DOHH2 (cell line): ENCODE measurements around the gene GRIN2A.

ENCODE experiments used
- H3F3A ChIP-seq: fragments of 200-600 bp; sonication (generic), shearing (Covaris generic); 2 replicates; pipeline ENCODE4 v1.6.0; 2016; ENCODE audit warnings: antibody characterized with exemption, mild to moderate bottlenecking; ENCODE audit not compliant: control insufficient read depth, insufficient read depth
- H3K27ac ChIP-seq: fragments of 200-600 bp; sonication (generic); 2 replicates; pipeline ENCODE4 v1.5.1; 2014; ENCODE audit warnings: low read depth, mild to moderate bottlenecking, low read length, moderate library complexity
- H3K27me3 ChIP-seq: fragments of 200-600 bp; sonication (generic); 2 replicates; pipeline ENCODE4 v1.6.1; 2014; ENCODE audit warnings: mild to moderate bottlenecking, low read length, mixed read lengths; ENCODE audit not compliant: control insufficient read depth
- H3K36me3 ChIP-seq: fragments of 200-600 bp; sonication (generic); 2 replicates; pipeline ENCODE4 v1.6.1; 2014; ENCODE audit warnings: mild to moderate bottlenecking, low read length, moderate library complexity, mixed read lengths; ENCODE audit not compliant: control insufficient read depth
- H3K4me1 ChIP-seq: fragments of 200-600 bp; sonication (generic); 2 replicates; pipeline ENCODE4 v1.6.1; 2014; ENCODE audit warnings: mild to moderate bottlenecking, low read length, mixed read lengths; ENCODE audit not compliant: control insufficient read depth
- H3K4me2 ChIP-seq: fragments of 200-600 bp; sonication (generic); 2 replicates; pipeline ENCODE4 v1.6.0; 2014; ENCODE audit warnings: mild to moderate bottlenecking, low read length, moderate library complexity
- H3K4me3 ChIP-seq: fragments of 200-600 bp; sonication (generic); 2 replicates; pipeline ENCODE4 v1.5.1; 2014; ENCODE audit warnings: mild to moderate bottlenecking, low read length, mixed read lengths
- H3K79me2 ChIP-seq: fragments of 200-600 bp; sonication (generic); 2 replicates; pipeline ENCODE4 v1.6.1; 2014; ENCODE audit warnings: mild to moderate bottlenecking, low read length, mixed read lengths; ENCODE audit not compliant: control insufficient read depth
- H3K9me2 ChIP-seq: fragments of 200-600 bp; sonication (generic); replicated peaks from 2 replicates; pipeline ENCODE4 v1.6.1; 2014; ENCODE audit warnings: mild to moderate bottlenecking, low read length, mixed read lengths; ENCODE audit not compliant: control insufficient read depth
- H3K9me3 ChIP-seq: fragments of 200-600 bp; sonication (generic); 2 replicates; pipeline ENCODE4 v1.6.1; 2014; ENCODE audit warnings: antibody characterized with exemption, low read length, mixed read lengths; ENCODE audit not compliant: control insufficient read depth, insufficient read depth
- H4K20me1 ChIP-seq: fragments of 200-600 bp; sonication (generic); 2 replicates; pipeline ENCODE4 v1.6.0; 2014; ENCODE audit warnings: low read depth, mild to moderate bottlenecking, antibody characterized with exemption, low read length, moderate library complexity; ENCODE audit not compliant: control insufficient read depth, insufficient read depth
- CTCF ChIP-seq: fragments of 200-600 bp; sonication (generic); IDR thresholded peaks from one replicate; pipeline ENCODE4 v1.5.1; 2014; ENCODE audit warnings: antibody characterized with exemption, mild to moderate bottlenecking, low read depth, low read length; ENCODE audit not compliant: poor library complexity, severe bottlenecking
- EZH2phosphoT487 ChIP-seq: fragments of 200-600 bp; sonication (generic); IDR thresholded peaks from 2 replicates; pipeline ENCODE4 v1.6.1; 2017; ENCODE audit warnings: borderline replicate concordance, mild to moderate bottlenecking, antibody characterized with exemption, low read length, moderate library complexity, mixed read lengths

Gene GRIN2A

DNA sequence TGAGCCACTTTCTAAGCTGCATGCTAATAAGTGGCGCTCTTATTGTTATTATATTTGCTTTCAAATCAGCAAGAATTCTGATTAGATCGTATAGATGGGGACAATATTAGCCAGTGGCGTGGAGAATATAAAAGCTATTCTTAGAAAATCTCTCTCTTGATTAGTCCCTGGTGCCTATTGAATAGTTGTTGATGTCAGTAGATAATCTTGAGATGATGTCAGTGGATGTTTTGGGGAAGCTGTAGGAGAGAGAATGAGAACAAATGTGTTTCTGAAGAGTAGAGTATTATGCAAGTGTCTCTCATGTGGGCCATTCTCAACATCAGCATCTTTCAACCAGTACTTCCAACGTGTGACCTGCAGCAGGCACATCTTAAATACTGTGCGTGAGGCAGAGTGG, 445.7 kb downstream of the GRIN2A start:
- no peaks in the 10 kb centered on the region for H3K9me2 ChIP-seq
- H3K79me2 ChIP-seq: no peaks in the 10 kb centered on the region
- no peaks in the 10 kb centered on the region for H3K27me3 ChIP-seq
- no peaks in the 10 kb centered on the region for H3F3A ChIP-seq
- H3K4me2 ChIP-seq: no peak overlapping the region
- H3K36me3 ChIP-seq: no peaks in the 10 kb centered on the region
- no peak overlapping the region for H3K27ac ChIP-seq
- no peaks in the 10 kb centered on the region for H3K4me1 ChIP-seq
- no peak overlapping the region for H3K4me3 ChIP-seq
- H4K20me1 ChIP-seq: no peaks in the 10 kb centered on the region
- TF ChIP-seq EZH2phosphoT487 (no peak), CTCF (no peak)
- no peaks in the 10 kb centered on the region for H3K9me3 ChIP-seq

GRCh38 chr16:9723136-9723535, 459.1 kb downstream of the GRIN2A start:
- Histone ChIP-seq H3K27me3 (no peaks in the 10 kb centered on the region), H3K27ac (no peak overlapping the region), H4K20me1 (no peaks in the 10 kb centered on the region)

DNA sequence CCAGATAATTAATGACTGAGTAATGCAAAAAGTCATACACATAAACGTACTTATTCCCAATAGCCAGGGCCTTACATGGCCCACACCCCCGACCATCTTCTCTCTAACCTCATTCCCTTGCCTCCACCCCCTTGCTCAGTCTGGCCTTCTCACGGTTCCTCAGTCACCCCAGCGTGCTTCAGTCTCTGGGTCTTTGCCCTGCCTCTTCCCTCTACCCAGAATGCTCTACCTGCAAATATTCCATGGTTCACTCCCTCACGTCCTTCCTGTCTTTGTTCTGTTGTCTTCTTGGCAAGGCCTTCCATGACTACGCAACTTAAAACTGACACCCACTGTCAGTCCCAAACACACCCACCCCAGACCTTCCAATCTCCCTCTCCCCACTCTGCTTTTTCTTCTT, 468.3 kb downstream of the GRIN2A start:
- H3K27ac ChIP-seq: no peak overlapping the region
- H4K20me1 ChIP-seq: no peaks in the 10 kb centered on the region
- H3K4me2 ChIP-seq: no peak overlapping the region
- no peaks in the 10 kb centered on the region for H3F3A ChIP-seq
- no peaks in the 10 kb centered on the region for H3K9me3 ChIP-seq
- no peaks in the 10 kb centered on the region for H3K27me3 ChIP-seq
- no peaks in the 10 kb centered on the region for H3K4me1 ChIP-seq
- TF ChIP-seq CTCF (no peak), EZH2phosphoT487 (no peak)
- no peaks in the 10 kb centered on the region for H3K9me2 ChIP-seq
- H3K36me3 ChIP-seq: no peaks in the 10 kb centered on the region
- H3K79me2 ChIP-seq: no peaks in the 10 kb centered on the region
- no peak overlapping the region for H3K4me3 ChIP-seq

More at GRCh38 chr16:9723136-9723535, 459.1 kb downstream of the GRIN2A start:
- no peak for TF ChIP-seq CTCF
- no peak for TF ChIP-seq EZH2phosphoT487
- no peaks in the 10 kb centered on the region for H3F3A ChIP-seq
- no peaks in the 10 kb centered on the region for H3K79me2 ChIP-seq
- no peaks in the 10 kb centered on the region for H3K4me1 ChIP-seq
- no peaks in the 10 kb centered on the region for H3K36me3 ChIP-seq
- H3K4me2 ChIP-seq: no peak overlapping the region
- no peak overlapping the region for H3K4me3 ChIP-seq
- H3K9me3 ChIP-seq: no peaks in the 10 kb centered on the region
- H3K9me2 ChIP-seq: no peaks in the 10 kb centered on the region

- Histone ChIP-seq H3K27me3 (no peaks in the 10 kb centered on the region), H3K4me3 (no peak overlapping the region), H3K9me3 (no peaks in the 10 kb centered on the region), H3K4me1 (no peaks in the 10 kb centered on the region), H4K20me1 (no peaks in the 10 kb centered on the region), H3K9me2 (no peaks in the 10 kb centered on the region), H3K36me3 (no peaks in the 10 kb centered on the region), H3K79me2 (no peaks in the 10 kb centered on the region), H3K4me2 (no peak overlapping the region), H3K27ac (no peak overlapping the region), H3F3A (no peaks in the 10 kb centered on the region)
- TF ChIP-seq CTCF: no peak
- no peak for TF ChIP-seq EZH2phosphoT487
Measured at GRCh38 chr16:9713156-9713555, 469.1 kb downstream of the GRIN2A start.
